Fibroblast of mammary gland (primary cell): ENCODE measurements around the gene C2CD2.

Experiments
- DNase-seq: peaks from one replicate; pipeline ENCODE4 v3.0.0-alpha.2; 2010; ENCODE audit warnings: low read depth
- H3K4me3 ChIP-seq: 2 replicates; pipeline ENCODE4 v1.5.1; 2011; ENCODE audit warnings: low read depth, mild to moderate bottlenecking, low read length, moderate library complexity; ENCODE audit not compliant: control insufficient read depth
- CTCF ChIP-seq: conservative IDR thresholded peaks from 2 replicates; pipeline ENCODE4 v1.5.1; 2011; ENCODE audit warnings: low read depth, low read length, inconsistent platforms; ENCODE audit not compliant: control insufficient read depth, insufficient read depth

C2CD2 gene

GRCh38 chr21:41939391-41939790 is 14.4 kb downstream of the C2CD2 start:
- no peak overlapping the region for H3K4me3 ChIP-seq
- no peak for DNase-seq
- no peak for TF ChIP-seq CTCF

- H3K4me3 ChIP-seq, result peak overlapping the region; percentile 3
- TF ChIP-seq CTCF, result peak; percentile 44
- peak; percentile 56 for DNase-seq
Measured at GRCh38 chr21:41933313-41934079, 20.3 kb downstream of the C2CD2 start.

GRCh38 chr21:41932576-41933312 is 21.1 kb downstream of the C2CD2 start:
- no peak for TF ChIP-seq CTCF
- peak; percentile 88 for DNase-seq
- H3K4me3 ChIP-seq, result no peak overlapping the region

GRCh38 chr21:41932191-41932575 is 21.6 kb downstream of the C2CD2 start:
- DNase-seq, result peak; percentile 93
- TF ChIP-seq CTCF, result peak; percentile 39

GRCh38 chr21:41931041-41931451 is 22.8 kb downstream of the C2CD2 start:
- TF ChIP-seq CTCF, result no peak
- no peak overlapping the region for H3K4me3 ChIP-seq
- no peak for DNase-seq

More at GRCh38 chr21:41932191-41932575, 21.6 kb downstream of the C2CD2 start:
- no peak overlapping the region for H3K4me3 ChIP-seq

- no peak for TF ChIP-seq CTCF
- H3K4me3 ChIP-seq, result no peak overlapping the region
- DNase-seq, result no peak
Measured at GRCh38 chr21:41929248-41929647, 24.6 kb downstream of the C2CD2 start.
